ENCODE results near the gene HIVEP2.

The HIVEP2 gene

GRCh38 chr6:142764311-142764710 lies 180.7 kb downstream of the HIVEP2 start:
- DNase-seq: no peak

- no peak for DNase-seq
These were observed 181.8 kb downstream of the HIVEP2 start for GRCh38 chr6:142763205-142763604.

GRCh38 chr6:142761756-142762155 lies 183.2 kb downstream of the HIVEP2 start:
- DNase-seq: no peak

GRCh38 chr6:142760152-142760551 lies 184.8 kb downstream of the HIVEP2 start:
- DNase-seq: no peak

DNA sequence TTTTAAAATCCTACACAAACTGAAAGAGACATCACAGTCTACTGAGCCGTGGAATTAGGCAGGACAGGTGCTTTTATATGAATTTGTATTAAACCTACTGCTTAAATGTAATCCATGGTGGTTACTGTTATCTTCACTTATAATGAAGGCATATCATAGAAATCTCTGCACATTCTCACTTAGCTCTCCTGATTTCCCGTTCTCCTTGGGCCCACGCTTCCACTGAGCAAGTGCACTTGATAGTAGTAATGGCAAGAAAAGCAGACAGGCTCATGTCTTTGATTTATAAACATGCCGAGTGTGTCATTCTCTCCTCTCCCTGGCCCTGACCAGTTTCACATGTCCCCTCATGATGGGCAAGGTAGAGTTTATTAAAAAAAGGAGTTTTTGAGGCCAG lies 186.3 kb downstream of the HIVEP2 start:
- no peak for DNase-seq

DNA sequence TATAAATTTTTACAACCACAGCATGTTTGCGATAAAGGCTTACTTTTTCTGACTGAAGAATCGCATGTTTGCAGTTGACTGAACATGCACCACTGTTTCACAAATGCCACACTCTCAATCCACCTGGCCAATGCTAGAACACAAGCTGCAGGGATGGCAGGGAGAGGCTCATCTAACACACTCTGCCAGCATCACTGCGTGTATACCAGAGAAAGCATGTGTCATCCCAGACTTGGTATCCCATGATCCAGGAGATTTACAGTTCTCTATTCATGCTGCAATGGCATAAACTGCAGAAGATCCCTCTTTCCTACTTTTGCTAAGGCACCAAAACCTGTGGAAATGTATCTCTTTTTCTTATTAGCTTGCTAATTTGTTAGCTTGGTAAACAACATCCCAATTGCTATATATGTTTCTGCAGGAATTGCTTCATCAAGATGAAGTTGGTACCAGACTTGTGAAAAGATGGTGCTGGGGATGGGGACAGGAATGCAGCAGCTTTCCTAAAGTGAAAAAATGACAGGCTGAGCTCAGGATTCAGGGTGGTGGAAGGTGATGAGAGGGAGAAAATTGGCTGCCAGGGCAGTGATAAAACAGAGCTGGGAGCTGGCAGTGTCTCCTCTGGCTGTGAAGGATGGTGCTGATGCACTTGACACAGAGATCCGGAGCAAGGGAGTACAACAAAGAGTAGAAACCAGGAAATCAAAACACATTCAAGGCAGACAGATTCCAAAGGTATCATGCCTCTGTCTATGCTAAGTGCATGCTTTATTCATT lies 186.9 kb downstream of the HIVEP2 start:
- no peak for DNase-seq

DNA sequence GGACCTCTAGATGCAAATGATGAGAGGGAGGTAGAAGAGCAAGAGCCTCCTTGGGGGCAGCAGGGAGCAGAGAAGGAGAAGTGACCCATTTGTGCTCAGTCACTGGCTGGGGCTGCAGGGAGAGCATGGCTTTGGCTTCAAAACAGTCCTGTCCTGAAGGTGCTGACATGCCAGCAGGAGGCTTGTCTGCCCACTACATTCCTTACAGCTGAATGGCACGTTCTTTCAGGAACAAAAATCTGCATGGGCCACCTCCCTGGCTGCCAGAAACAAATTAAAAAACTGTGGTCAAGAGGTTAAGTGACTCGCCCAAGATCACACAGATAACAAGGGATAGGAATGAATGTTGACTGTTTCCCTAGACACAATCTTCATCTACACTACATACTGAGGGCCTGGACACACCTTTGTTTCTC lies 188.8 kb downstream of the HIVEP2 start:
- DNase-seq: no peak

GRCh38 chr6:142753196-142753595 lies 191.8 kb downstream of the HIVEP2 start:
- no peak for DNase-seq

GRCh38 chr6:142752348-142752747 lies 192.6 kb downstream of the HIVEP2 start:
- no peak for DNase-seq

GRCh38 chr6:142751452-142751851 lies 193.5 kb downstream of the HIVEP2 start:
- no peak for DNase-seq

GRCh38 chr6:142750998-142751397 lies 194.0 kb downstream of the HIVEP2 start:
- no peak for DNase-seq

GRCh38 chr6:142749556-142749955 lies 195.4 kb downstream of the HIVEP2 start:
- no peak for DNase-seq

DNA sequence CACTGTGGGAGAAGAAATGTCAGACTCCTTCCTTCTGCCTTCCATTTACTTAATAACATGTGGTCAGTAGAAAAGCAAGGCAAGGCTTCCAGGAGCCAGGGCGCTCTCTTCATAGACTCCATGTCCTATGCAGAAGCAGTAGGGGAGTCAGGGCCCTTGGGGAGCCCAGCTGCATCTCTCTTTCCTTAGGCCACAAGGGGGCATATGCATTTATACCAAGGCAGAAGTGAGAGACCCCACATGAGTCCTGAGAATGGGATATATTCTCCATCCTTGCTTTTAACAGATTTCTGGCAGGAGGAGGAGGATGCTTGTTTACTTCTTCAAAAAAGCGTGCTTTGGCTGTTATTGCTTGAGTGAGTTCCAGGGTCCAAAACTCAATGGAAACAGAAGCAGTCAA lies 198.5 kb downstream of the HIVEP2 start:
- DNase-seq: no peak

DNA sequence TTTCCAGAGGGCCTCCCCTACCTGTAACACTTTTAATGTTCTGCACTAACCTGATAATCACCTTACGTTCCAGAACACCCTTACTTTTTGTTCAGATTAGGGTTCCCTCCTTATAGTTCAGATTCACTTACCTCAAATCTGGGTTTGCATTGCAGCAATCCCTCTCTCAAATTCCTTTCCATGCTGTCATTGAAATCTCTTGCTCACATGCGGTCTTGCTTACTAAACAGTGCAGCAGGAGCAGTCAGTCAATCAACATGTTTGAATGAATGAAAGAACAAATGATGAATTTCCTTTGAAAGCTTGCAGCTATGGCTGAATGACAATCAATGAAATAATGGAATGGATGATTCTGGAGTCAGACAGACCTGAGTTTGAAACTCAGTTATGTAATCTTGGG lies 200.1 kb downstream of the HIVEP2 start:
- DNase-seq: no peak

GRCh38 chr6:142740449-142740848 lies 204.5 kb downstream of the HIVEP2 start:
- no peak for DNase-seq

DNA sequence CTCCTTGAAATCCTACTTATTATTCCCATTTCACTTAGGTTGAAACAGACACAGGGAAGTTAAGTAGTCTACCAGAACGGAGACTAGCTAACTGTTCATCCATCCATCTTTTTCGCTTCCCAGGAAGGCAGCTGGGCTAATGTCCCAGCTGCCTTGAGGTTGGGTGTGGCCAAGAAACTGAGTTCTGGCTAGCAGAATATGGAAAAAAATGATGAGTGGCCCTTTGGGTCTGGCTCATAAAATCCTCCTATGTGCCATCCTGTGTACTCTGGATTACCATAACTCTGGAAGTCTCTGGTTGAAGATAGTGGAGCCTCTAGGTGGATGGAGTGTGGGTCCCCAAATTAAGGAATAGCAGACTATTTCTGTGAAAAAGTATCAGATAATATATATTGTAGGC lies 206.2 kb downstream of the HIVEP2 start:
- no peak for DNase-seq

DNA sequence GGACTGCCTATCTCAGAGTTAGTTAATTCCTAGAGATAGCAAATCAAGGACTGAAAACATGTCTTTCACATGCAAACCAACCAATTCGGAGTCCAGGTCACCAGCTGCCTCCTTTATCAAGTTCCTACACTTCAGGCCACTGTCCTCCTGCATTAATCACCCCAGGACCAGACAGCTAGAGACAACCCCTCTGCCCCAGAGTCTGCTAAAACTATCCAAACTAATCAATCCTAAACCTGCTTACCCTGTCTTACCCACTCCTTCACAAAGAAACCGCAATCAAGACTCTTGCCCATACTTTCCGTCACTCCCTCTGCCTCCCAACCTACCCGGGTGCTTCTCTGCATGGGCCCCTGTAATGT lies 207.0 kb downstream of the HIVEP2 start:
- DNase-seq: no peak

DNA sequence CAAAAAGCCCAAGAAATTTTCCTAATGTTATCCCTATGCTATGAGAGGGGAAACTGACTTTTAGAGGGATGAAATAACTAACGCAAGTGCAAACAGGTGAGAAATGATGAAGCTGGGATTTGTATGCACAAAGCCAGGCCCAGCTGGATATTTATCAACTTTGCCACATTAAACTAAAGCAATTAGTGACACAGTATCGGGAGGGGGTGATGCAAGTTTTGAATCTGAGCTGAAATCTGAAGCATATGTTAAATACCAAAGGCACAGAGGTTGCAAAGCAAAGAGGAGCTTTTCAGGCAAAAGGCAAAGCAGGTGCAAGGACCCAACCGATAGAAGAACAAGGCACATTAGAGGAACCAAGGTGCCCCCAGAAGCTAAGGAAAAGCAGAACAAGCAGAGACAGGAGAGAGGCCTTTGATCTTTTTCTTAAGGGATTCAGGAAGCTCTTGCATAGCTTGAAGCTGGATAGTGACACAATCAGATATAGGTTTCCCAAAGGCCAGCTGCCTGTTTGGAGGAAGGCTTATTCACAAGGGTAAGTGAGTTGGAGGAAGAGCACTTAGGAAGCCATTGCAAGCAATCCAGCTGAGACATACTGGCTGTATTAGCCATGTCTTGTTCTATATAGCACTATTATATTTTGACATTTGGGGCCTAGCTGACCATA lies 207.5 kb downstream of the HIVEP2 start:
- no peak for DNase-seq

DNA sequence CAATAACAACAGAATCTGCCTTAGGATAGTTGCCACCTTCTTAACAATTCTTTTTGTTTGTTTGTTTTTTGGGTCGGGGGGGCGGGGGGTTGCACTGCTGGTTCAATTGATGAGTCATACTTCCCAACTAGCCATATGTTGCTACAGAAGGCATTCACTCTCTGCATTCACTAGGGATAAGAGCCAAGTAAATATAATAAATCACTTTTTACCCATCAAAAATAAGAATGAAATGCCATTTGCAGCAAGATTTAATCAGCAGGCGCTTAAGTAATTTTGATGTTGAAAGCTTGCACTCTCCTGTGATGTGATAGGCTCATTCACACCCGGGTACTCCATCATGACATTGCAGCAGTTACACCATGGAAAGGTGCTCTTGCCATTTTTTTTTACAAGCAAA lies 209.8 kb downstream of the HIVEP2 start:
- peak; percentile 72 for DNase-seq

- no peak for DNase-seq
These were observed 212.2 kb downstream of the HIVEP2 start for GRCh38 chr6:142732790-142733189.

DNA sequence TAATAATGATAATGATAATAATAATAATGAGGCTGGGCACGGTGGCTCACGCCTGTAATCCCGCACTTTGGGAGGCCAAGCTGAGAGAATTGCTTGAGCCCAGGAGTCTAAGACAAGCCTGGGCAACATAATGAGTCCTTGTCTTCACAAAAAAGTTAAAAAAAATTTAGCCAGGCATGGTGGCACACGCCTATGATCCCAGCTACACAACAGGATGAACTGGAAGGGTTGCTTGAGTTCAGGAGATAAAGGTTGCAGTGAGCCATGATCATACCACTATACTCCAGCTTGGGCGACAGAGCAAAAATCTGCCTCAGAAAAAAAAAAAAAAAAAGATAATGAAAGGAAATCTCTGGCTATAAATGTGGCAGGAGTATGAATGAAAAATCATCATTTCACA lies 213.4 kb downstream of the HIVEP2 start:
- DNase-seq: no peak

DNA sequence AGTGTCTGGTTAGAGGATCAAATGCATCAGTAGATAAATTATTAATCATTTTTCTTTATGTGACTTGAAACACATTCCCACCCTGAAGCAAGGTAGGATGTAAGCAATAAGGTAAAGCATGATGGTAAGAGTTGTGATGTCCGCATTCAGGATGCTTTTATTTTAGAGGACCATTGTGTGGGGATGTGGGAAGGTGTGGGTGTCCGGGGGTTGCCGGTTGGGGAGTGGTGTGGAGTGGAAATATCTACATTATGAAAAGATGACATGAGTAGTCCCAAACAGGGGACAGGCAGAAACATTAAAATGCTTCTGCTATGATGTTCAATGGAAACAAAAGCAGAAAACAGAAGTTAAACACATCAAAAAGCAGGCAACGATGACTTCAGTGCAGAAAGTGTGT lies 215.4 kb downstream of the HIVEP2 start:
- no peak for DNase-seq

DNA sequence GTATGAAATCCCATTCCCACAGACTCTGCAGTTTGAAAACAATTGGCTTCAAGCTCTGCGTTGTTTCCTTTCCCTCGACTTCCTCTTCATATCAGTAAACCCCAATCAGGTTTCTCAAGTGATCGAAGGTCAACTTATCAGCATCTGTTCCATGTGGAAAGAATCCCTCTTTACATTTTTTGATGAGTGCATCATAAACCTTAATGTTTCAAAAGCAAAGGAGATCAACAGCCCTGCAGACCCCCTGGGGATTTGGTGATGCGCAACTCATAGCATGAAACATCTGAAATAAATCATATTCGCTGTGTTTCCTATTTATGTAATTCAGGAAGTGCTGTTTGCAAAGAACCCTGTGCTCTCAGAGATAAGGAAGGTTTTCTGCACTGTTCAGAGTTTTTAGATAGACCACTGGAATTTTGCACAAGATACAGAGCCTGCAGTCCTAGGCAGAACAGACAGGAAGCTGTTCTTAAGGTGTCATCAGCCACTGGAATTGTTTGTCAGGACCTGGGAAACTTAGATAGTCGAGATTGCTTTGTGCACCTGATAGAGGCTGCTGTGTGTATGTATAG lies 216.0 kb downstream of the HIVEP2 start:
- no peak for DNase-seq

DNA sequence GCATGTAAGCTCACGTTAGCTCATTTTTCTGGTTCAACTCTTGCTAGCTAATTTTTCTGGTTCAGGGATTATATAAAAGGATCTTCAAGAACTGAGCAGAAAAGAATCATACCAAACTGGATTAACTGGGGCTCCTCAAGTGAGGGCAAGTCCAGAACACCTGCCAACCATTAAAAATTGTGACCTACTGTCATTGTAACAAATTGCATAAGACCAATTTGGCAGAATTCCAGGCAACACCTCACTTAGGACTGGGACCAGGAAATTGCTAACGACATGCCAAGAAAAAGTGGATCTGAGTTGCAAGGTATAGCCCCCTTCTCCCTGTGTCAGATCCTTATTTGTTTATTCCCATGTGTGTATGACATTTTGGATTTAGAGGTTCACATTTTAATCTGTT lies 216.6 kb downstream of the HIVEP2 start:
- DNase-seq: peak; percentile 80

GRCh38 chr6:142726616-142727015 lies 218.4 kb downstream of the HIVEP2 start:
- no peak for DNase-seq

Data from DMS153 (cell line).